GM12891 (cell line): ENCODE measurements around the gene ZNF41.
A peak's percentile ranks its signal among the peaks of the same experiment; 100 is the strongest.

Experiments
- DNase-seq: peaks from one replicate; pipeline ENCODE4 v3.0.0; 2011; ENCODE audit warnings: low spot score; ENCODE audit not compliant: insufficient read length
- FAIRE-seq: peaks from 2 replicates; lab custom pipeline; 2011; peaks lifted over from hg19 to GRCh38; lab: Jason Lieb, UNC
- PAX5 ChIP-seq: IDR thresholded peaks from 2 replicates; pipeline ENCODE4 v1.6.1; 2011; ENCODE audit warnings: low read length, moderate library complexity, mild to moderate bottlenecking; ENCODE audit not compliant: insufficient read depth, severe bottlenecking
- POLR2A ChIP-seq: IDR thresholded peaks from 2 replicates; pipeline ENCODE4 v1.6.1; 2011; ENCODE audit warnings: low read depth, low read length, control low read depth
- POLR2AphosphoS5 ChIP-seq: IDR thresholded peaks from 2 replicates; pipeline ENCODE4 v1.6.1; 2011; ENCODE audit warnings: low read depth, low read length, control low read depth
- POU2F2 ChIP-seq: IDR thresholded peaks from 2 replicates; pipeline ENCODE4 v1.6.1; 2011; ENCODE audit warnings: low read depth, mild to moderate bottlenecking, control low read depth, low read length, moderate library complexity
- SPI1 ChIP-seq: IDR thresholded peaks from 2 replicates; pipeline ENCODE4 v1.6.1; 2011; ENCODE audit warnings: low read depth, low read length, control low read depth
- TAF1 ChIP-seq: IDR thresholded peaks from 2 replicates; pipeline ENCODE4 v1.6.1; 2011; ENCODE audit warnings: low read depth, low read length, control low read depth

Gene ZNF41

DNA sequence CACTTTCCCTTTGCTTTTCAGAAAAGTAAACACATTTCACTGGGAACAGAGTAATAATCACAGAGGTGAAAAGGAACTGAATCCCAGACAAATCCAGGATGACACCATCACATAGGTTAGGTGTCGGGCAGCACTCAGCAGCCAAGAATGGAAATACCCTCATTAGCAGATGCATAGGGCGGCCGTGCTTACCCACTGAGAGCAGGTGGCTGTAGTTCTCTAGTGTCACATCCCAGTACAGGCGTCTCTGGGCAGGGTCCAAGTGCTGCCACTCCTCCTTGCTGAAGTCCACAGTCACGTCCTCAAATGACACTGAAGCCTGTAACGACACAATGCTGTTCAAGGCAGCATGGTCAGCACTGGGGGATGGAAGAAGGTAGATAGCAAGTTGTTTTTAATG lies 26.9 kb downstream of the ZNF41 start:
- FAIRE-seq (peak; percentile 23), DNase-seq (no peak)
- TF ChIP-seq POLR2A (no peak), PAX5 (no peak), SPI1 (no peak), TAF1 (no peak), POU2F2 (no peak), POLR2AphosphoS5 (no peak)

GRCh38 chrX:47452112-47452511 lies 30.9 kb downstream of the ZNF41 start:
- no peak for TF ChIP-seq POU2F2
- TF ChIP-seq TAF1, result no peak
- no peak for TF ChIP-seq SPI1
- TF ChIP-seq POLR2A, result no peak
- no peak for TF ChIP-seq PAX5
- no peak for TF ChIP-seq POLR2AphosphoS5
- DNase-seq (no peak), FAIRE-seq (no peak)

DNA sequence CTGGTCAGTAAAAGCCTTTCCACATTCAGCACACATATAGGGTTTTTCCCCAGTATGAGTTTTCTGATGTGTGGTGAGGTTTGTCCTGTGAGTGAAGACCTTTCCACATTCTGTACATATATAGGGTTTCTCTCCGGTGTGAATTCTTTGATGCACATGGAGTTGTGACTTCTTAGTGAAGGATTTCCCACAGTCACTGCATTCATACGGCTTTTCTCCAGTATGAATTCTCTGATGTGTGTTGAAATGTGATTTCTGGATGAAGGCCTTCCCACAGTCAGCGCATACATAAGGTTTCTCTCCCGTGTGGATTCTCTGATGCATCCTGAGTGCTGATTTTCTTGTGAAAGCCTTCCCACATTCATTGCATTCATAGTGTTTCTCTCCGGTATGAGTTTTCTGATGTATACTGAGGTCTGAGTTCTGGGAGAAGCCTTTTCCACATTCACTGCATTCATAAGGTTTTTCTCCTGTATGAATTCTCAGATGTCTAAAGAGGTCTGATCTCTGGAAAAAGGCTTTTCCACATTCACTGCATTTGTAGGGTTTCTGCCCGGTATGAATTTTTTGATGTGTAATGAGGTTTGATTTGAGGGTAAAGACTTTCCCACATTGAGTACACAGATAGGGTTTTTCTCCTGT lies 34.7 kb downstream of the ZNF41 start:
- FAIRE-seq, result no peak
- DNase-seq, result no peak
- TF ChIP-seq POLR2AphosphoS5 (no peak), POLR2A (no peak), PAX5 (no peak), SPI1 (no peak), TAF1 (no peak), POU2F2 (no peak)

GRCh38 chrX:47447607-47448006 lies 35.4 kb downstream of the ZNF41 start:
- FAIRE-seq, result no peak
- DNase-seq, result no peak
- TF ChIP-seq POLR2A (no peak), POLR2AphosphoS5 (no peak), TAF1 (no peak), PAX5 (no peak), POU2F2 (no peak), SPI1 (no peak)

GRCh38 chrX:47446971-47447370 lies 36.1 kb downstream of the ZNF41 start:
- FAIRE-seq (no peak), DNase-seq (no peak)
- TF ChIP-seq SPI1 (no peak), POLR2A (no peak), PAX5 (no peak), POU2F2 (no peak), TAF1 (no peak), POLR2AphosphoS5 (no peak)

DNA sequence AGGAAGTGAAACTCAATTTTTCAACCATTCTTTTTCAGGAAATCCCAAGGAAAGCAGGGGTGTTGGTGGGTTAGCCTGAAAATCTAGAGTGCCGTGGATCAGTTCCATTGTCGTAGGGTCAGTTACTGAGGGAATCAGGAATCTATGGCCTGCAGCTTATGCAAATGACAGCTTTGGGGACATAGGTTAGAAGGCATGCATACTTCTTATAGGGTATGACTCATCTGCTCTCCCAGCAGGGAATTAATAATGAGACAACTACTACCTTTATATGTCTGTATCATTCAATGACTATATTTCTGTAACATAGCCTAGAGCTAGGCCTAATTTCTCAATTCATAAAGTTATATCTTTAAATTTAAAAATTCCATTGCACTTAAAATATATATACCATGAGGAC lies 36.6 kb downstream of the ZNF41 start:
- DNase-seq (no peak), FAIRE-seq (no peak)
- TF ChIP-seq POLR2AphosphoS5, result no peak
- no peak for TF ChIP-seq POU2F2
- TF ChIP-seq PAX5, result no peak
- TF ChIP-seq POLR2A, result no peak
- TF ChIP-seq TAF1, result no peak
- TF ChIP-seq SPI1, result no peak

GRCh38 chrX:47430925-47431324 lies 52.1 kb downstream of the ZNF41 start:
- DNase-seq (no peak), FAIRE-seq (no peak)

GRCh38 chrX:47422444-47422843 lies 60.6 kb downstream of the ZNF41 start:
- no peak for FAIRE-seq
- DNase-seq, result no peak
- no peak for TF ChIP-seq TAF1
- TF ChIP-seq POU2F2, result no peak
- TF ChIP-seq POLR2AphosphoS5, result no peak
- no peak for TF ChIP-seq SPI1
- TF ChIP-seq PAX5, result no peak
- no peak for TF ChIP-seq POLR2A

More at GRCh38 chrX:47430925-47431324, 52.1 kb downstream of the ZNF41 start:
- TF ChIP-seq PAX5 (no peak), POLR2A (no peak), POLR2AphosphoS5 (no peak), TAF1 (no peak), POU2F2 (no peak), SPI1 (no peak)

DNA sequence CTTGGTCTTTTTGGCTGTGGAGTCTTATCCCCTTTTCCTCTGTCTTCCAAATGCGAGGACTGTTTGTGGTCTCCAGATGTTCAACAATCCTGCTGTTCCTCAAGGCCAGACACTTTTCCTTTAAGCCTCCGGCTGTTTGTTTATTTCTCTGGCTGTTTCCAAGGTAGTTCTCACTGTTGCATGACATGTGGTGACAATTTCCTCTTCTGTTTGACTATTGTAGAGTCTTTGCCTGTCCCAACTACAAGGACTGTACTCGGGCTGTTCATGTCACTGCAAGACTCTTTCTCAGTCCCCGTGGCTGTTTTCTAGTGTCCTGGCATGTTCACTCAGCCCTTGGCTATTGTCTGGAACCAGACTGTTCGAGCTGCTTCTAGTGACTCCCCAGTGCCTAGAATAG lies 62.1 kb downstream of the ZNF41 start:
- DNase-seq, result no peak
- FAIRE-seq, result no peak
- no peak for TF ChIP-seq SPI1
- TF ChIP-seq POLR2AphosphoS5, result no peak
- no peak for TF ChIP-seq POLR2A
- no peak for TF ChIP-seq TAF1
- no peak for TF ChIP-seq POU2F2
- TF ChIP-seq PAX5, result no peak
